WTC11 (cell line): ENCODE measurements around the gene DCST2. TPM values are rescaled to one million over a fixed set of nuclear protein-coding genes. Genes with fewer than 3 reads are reported as not detected.
A peak's percentile ranks its signal among the peaks of the same experiment; 100 is the strongest.

Source experiments
- AFF4 ChIP-seq: sonication (generic); formaldehyde crosslinking; IDR thresholded peaks from 2 replicates; pipeline ENCODE4 v1.8.1; 2023; ENCODE audit warnings: mild to moderate bottlenecking, missing genetic modification reagents, borderline replicate concordance
- ATF1 ChIP-seq: sonication (generic); formaldehyde crosslinking; IDR thresholded peaks from 2 replicates; pipeline ENCODE4 v1.8.1; 2023; ENCODE audit warnings: mild to moderate bottlenecking, moderate library complexity, missing genetic modification reagents
- ATF6 ChIP-seq: sonication (generic); formaldehyde crosslinking; IDR thresholded peaks from 2 replicates; pipeline ENCODE4 v1.8.1; 2023; ENCODE audit warnings: mild to moderate bottlenecking, missing genetic modification reagents
- CDX4 ChIP-seq: fragments of 250-450 bp; sonication (Bioruptor Pico); IDR thresholded peaks from 2 replicates; pipeline ENCODE4 v1.9.0; 2021; ENCODE audit warnings: moderate library complexity, mild to moderate bottlenecking, inconsistent platforms, borderline replicate concordance
- CREB1 ChIP-seq: sonication (generic); formaldehyde crosslinking; IDR thresholded peaks from 2 replicates; pipeline ENCODE4 v1.8.0; 2023; ENCODE audit warnings: mild to moderate bottlenecking, missing genetic modification reagents
- ELF4 ChIP-seq: sonication (generic); formaldehyde crosslinking; IDR thresholded peaks from 2 replicates; pipeline ENCODE4 v1.8.1; 2022; ENCODE audit warnings: low read depth, mild to moderate bottlenecking, moderate library complexity, missing genetic modification reagents
- EMX1 ChIP-seq: fragments of 250-450 bp; sonication (Bioruptor Pico); IDR thresholded peaks from 2 replicates; pipeline ENCODE4 v1.8.0; 2021; ENCODE audit warnings: mild to moderate bottlenecking
- GRHL2 ChIP-seq: fragments of 250-450 bp; sonication (Bioruptor Pico); IDR thresholded peaks from 2 replicates; pipeline ENCODE4 v1.8.0; 2022; ENCODE audit warnings: mild to moderate bottlenecking, moderate library complexity; ENCODE audit not compliant: insufficient replicate concordance, severe bottlenecking
- JUN ChIP-seq: sonication (generic); formaldehyde crosslinking; IDR thresholded peaks from 2 replicates; pipeline ENCODE4 v1.8.0; 2023; ENCODE audit warnings: mild to moderate bottlenecking, missing genetic modification reagents
- MYBL2 ChIP-seq: sonication (generic); formaldehyde crosslinking; IDR thresholded peaks from 2 replicates; pipeline ENCODE4 v1.8.1; 2023; ENCODE audit warnings: mild to moderate bottlenecking, moderate library complexity, missing genetic modification reagents
- NR2C2 ChIP-seq: sonication (generic); formaldehyde crosslinking; IDR thresholded peaks from 2 replicates; pipeline ENCODE4 v1.8.0; 2022; ENCODE audit warnings: mild to moderate bottlenecking, missing genetic modification reagents
- PRRX2 ChIP-seq: fragments of 250-450 bp; sonication (Bioruptor Pico); IDR thresholded peaks from 2 replicates; pipeline ENCODE4 v1.8.0; 2021; ENCODE audit warnings: mild to moderate bottlenecking
- SMAD3 ChIP-seq: sonication (generic); formaldehyde crosslinking; IDR thresholded peaks from 2 replicates; pipeline ENCODE4 v1.8.0; 2022; ENCODE audit warnings: missing genetic modification reagents, mild to moderate bottlenecking, borderline replicate concordance
- STAT6 ChIP-seq: sonication (generic); formaldehyde crosslinking; conservative IDR thresholded peaks from 2 replicates; pipeline ENCODE4 v1.8.1; 2023; ENCODE audit warnings: mild to moderate bottlenecking, low read depth, missing genetic modification reagents, moderate library complexity
- TEAD1 ChIP-seq: sonication (generic); formaldehyde crosslinking; IDR thresholded peaks from 2 replicates; pipeline ENCODE4 v1.8.0; 2022; ENCODE audit warnings: mild to moderate bottlenecking, missing genetic modification reagents
- ZNF138 ChIP-seq: sonication (generic); formaldehyde crosslinking; conservative IDR thresholded peaks from 2 replicates; pipeline ENCODE4 v1.8.1; 2022; ENCODE audit warnings: mild to moderate bottlenecking, moderate library complexity, missing genetic modification reagents
- ZNF263 ChIP-seq: sonication (generic); formaldehyde crosslinking; IDR thresholded peaks from 2 replicates; pipeline ENCODE4 v1.8.1; 2022; ENCODE audit warnings: low read depth, mild to moderate bottlenecking, moderate library complexity, missing genetic modification reagents
- ZNF416 ChIP-seq: fragments of 250-450 bp; sonication (Bioruptor Pico); IDR thresholded peaks from 2 replicates; pipeline ENCODE4 v1.9.0; 2021; ENCODE audit warnings: mild to moderate bottlenecking, inconsistent platforms
- total RNA-seq: library from RNA; stranded (reverse); gene quantifications from 3 replicates; pipeline ENCODE4 v1.2.3, GENCODE V29; 2021
- TF ChIP-seq, protein P1 (sequence below): sonication (generic); formaldehyde crosslinking; IDR thresholded peaks from 2 replicates; pipeline ENCODE4 v1.8.1; 2022; ENCODE audit warnings: mild to moderate bottlenecking, moderate library complexity, missing genetic modification reagents
- TF ChIP-seq, protein P2 (sequence below): sonication (generic); formaldehyde crosslinking; IDR thresholded peaks from 2 replicates; pipeline ENCODE4 v1.8.0; 2023; ENCODE audit warnings: mild to moderate bottlenecking, missing genetic modification reagents
- TF ChIP-seq, protein P3 (sequence below): sonication (generic); formaldehyde crosslinking; IDR thresholded peaks from 2 replicates; pipeline ENCODE4 v1.8.0; 2022; ENCODE audit warnings: mild to moderate bottlenecking, missing genetic modification reagents
- TF ChIP-seq, protein P4 (sequence below): sonication (generic); formaldehyde crosslinking; IDR thresholded peaks from 2 replicates; pipeline ENCODE4 v1.8.1; 2022; ENCODE audit warnings: mild to moderate bottlenecking, missing genetic modification reagents, moderate library complexity, borderline replicate concordance

DCST2 gene
- total RNA-seq, 1 experiment from 2014 or later, result 0.83 TPM

- TF ChIP-seq AFF4 (CRISPR knock-in tag) (no peak), STAT6 (no peak), ATF6 (CRISPR knock-in tag) (no peak), MYBL2 (CRISPR knock-in tag) (no peak), JUN (no peak), EMX1 (CRISPR knock-in tag) (no peak), ZNF416 (no peak), TEAD1 (CRISPR knock-in tag) (no peak; the same call in 1 of the 2 replicates), ZNF263 (CRISPR knock-in tag) (0 out of 2 replicates have a peak, but pooled peaks have one; percentile 5), SMAD3 (CRISPR knock-in tag) (no peak), NR2C2 (CRISPR knock-in tag) (no peak), ZNF138 (no peak), CDX4 (CRISPR knock-in tag) (no peak), GRHL2 (CRISPR knock-in tag) (no peak), PRRX2 (CRISPR knock-in tag) (no peak), CREB1 (CRISPR knock-in tag) (no peak), ELF4 (CRISPR knock-in tag) (no peak), ATF1 (CRISPR knock-in tag) (no peak)
- TF ChIP-seq, protein P1, sequence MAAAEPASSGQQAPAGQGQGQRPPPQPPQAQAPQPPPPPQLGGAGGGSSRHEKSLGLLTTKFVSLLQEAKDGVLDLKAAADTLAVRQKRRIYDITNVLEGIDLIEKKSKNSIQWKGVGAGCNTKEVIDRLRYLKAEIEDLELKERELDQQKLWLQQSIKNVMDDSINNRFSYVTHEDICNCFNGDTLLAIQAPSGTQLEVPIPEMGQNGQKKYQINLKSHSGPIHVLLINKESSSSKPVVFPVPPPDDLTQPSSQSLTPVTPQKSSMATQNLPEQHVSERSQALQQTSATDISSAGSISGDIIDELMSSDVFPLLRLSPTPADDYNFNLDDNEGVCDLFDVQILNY (CRISPR knock-in tag), result peak; percentile 80
- TF ChIP-seq, protein P2, sequence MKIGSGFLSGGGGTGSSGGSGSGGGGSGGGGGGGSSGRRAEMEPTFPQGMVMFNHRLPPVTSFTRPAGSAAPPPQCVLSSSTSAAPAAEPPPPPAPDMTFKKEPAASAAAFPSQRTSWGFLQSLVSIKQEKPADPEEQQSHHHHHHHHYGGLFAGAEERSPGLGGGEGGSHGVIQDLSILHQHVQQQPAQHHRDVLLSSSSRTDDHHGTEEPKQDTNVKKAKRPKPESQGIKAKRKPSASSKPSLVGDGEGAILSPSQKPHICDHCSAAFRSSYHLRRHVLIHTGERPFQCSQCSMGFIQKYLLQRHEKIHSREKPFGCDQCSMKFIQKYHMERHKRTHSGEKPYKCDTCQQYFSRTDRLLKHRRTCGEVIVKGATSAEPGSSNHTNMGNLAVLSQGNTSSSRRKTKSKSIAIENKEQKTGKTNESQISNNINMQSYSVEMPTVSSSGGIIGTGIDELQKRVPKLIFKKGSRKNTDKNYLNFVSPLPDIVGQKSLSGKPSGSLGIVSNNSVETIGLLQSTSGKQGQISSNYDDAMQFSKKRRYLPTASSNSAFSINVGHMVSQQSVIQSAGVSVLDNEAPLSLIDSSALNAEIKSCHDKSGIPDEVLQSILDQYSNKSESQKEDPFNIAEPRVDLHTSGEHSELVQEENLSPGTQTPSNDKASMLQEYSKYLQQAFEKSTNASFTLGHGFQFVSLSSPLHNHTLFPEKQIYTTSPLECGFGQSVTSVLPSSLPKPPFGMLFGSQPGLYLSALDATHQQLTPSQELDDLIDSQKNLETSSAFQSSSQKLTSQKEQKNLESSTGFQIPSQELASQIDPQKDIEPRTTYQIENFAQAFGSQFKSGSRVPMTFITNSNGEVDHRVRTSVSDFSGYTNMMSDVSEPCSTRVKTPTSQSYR (CRISPR knock-in tag), result peak; percentile 79; the same call in 1 of the 2 replicates
- TF ChIP-seq, protein P3, sequence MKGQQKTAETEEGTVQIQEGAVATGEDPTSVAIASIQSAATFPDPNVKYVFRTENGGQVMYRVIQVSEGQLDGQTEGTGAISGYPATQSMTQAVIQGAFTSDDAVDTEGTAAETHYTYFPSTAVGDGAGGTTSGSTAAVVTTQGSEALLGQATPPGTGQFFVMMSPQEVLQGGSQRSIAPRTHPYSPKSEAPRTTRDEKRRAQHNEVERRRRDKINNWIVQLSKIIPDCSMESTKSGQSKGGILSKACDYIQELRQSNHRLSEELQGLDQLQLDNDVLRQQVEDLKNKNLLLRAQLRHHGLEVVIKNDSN, result peak; percentile 100
- TF ChIP-seq, protein P4, sequence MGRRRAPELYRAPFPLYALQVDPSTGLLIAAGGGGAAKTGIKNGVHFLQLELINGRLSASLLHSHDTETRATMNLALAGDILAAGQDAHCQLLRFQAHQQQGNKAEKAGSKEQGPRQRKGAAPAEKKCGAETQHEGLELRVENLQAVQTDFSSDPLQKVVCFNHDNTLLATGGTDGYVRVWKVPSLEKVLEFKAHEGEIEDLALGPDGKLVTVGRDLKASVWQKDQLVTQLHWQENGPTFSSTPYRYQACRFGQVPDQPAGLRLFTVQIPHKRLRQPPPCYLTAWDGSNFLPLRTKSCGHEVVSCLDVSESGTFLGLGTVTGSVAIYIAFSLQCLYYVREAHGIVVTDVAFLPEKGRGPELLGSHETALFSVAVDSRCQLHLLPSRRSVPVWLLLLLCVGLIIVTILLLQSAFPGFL, result no peak
Observed at GRCh38 chr1:155080312-155081228, 47.0 kb upstream of the DCST2 start (continued).
